ENCODE results near the gene SETBP1.

SETBP1 gene

DNA sequence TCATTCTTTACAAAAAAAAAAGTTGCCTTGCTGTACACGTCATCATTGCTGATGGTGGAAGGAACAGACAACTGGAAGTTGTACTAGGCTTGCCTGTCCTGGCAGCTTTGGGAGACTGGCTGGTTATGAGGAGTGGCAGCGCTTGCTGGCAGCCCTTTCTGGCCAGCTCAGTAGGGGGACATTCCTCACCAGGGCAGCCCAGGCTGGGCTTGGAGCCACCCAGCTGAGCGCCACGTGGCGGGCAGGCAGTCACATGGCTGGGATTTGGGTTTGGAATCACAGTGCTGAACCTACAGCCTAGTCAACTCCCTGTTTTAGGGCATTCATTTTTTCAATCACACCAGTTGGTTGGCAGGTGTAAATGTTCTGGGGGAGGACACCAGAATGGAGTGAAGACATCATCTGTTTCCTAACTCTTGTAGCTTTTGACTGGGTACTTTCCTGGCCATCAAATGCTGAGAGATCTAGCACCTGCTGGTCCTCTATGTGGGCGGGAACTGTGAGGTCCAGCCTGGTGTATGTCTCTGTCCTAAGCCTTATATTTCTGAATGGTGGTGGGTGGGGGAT is 139.3 kb downstream of the SETBP1 start:
- no peak for FAIRE-seq

DNA sequence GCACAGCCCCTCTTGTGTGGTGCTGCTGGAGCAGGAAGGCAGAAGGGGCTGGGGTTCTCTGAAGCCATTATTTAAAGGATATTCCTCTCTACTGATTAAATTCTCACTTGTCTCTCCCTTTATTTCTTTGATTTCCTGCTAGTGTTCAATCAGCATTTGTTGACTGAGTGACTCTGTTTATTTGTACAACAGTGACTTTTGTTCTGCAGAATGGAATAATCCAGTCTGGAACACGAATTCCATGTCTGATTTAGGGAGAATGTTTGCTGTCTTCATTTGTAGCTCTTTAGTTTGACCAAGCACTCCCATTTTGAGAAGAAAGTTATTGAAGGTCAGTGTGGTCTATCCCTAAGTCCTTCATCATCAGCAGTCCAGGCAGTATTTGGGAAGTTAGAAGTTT is 141.2 kb downstream of the SETBP1 start:
- no peak for FAIRE-seq

DNA sequence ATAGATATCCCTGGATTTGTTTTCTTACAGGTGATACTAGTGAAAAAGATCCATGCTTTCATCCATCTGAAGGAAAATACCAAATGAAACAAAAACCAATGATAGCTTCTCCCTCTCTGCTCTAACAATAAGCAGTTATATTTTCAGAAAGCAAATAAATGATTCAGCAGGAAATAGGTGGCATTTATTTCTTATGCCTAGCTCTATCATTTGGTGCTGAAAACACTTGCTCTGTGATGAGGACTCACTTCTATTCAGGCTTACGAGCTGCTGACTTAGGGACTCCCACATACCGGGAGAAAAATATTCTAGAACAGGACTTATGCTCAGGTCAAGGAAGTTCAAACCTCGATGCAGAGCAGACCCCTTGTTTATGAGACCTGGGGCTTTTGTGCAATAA is 142.6 kb downstream of the SETBP1 start:
- FAIRE-seq, result no peak

DNA sequence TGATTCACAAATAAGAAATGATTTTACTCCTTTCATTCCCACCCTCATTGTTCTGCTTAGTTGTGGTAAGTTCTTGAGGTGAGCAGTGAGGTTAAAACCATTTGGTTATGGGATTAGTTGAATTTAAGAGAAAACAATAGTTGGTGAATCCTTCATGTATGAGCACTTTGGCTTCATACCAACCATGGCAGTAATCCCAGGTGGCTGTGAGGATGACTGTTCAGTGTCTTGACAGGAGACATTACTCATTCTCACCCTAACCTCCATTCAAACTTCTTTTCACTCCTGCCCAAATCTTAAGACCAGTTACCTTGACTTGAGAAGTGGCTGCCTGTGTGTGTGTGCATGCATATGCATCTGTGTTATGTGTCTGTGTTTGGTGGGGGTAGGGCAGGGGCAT is 143.1 kb downstream of the SETBP1 start:
- no peak for FAIRE-seq

DNA sequence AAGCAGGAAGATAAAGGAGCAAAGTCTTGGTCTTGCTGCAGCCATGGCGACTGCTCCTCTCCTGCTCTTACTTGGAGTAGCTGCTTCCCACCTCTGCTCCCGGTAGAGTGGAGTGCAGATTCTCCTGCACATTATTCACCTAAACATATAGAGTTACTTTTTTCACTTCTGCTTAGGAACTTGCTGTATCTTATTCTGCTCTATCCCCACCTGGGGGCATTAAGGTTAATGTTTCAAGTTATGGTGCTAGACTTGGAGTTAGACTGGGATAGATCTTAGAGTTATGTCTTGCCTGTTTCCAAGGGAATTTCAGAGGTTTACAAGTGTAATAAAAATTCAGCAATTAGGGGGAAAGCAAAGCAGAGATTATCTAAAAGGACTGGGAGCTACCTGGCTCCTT is 144.2 kb downstream of the SETBP1 start:
- no peak for FAIRE-seq

DNA sequence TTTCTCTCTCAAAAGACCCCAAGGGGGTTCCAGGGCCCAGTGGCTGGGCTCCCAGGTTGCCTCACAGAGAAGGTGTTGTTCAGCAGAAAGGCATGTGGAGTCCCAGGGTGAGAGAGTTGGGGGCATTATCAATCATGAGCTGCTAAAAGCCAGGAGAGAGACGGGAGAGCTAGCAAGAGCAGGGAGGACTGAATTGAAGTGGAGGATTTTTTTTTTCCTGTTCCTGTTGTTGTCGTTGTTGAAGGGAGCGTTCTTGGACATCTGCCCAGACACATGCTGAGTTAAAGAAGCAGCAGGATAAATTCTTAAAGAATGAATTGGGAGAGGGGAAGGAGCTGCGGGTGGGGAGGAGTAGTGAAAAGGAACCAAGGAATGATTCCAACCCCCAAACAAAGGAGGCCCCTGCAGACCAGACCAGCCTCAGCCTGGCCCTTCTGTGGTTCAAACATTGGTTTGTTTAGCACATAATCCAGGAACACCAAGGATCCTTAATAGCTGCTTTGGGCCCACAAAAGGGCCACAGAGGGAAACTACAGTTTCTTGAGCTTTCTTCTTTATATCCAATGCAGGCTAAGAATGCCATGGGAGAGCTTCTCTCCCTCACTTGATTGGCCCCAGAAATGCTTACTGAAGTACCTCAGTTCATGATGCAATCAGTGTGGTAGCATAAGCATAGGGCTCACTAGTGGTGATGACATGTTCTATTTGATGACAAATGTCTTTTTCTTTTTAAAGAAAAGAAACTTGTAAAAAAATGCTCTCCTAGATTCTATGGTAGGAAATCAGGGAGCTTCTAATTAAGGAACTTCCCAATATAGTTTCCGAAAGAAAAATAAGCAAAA is 146.0 kb downstream of the SETBP1 start:
- no peak for FAIRE-seq

DNA sequence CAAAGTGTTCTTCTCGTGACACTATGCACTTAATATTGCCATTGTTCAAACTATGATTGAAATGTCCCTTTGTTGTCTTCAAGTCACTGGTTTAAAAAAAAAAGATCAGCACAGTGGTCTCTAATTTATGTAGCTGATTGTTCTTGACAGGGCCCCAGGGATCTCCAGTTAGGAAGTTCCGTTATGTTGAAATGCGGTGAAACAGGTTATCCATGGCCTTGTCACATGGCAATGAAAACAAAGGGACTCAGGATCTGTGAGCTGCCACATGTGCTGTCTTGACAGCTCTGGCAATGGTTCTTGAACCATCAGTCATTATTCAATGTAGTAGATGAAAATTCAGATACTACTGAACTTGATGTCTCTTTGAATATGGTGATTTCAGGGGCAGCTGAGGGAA is 147.4 kb downstream of the SETBP1 start:
- no peak for FAIRE-seq

DNA sequence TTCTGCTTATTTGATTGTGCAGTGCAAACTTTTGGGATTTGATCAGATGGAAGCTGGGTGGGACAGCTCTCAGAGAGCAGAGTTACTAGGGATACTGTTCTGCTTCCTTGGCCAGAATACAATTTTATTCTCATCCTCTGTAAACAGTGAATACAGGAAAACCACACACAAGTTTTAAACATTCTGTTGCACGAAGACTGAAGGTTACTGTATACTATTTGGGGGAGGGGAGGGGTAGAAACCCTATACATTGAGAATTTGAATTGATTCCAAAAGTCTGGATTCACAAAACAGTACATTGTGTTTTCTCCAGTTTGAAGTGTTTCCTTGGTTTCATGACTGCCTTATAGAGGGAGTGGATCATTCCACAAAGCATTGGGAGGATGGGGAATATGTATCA is 149.9 kb downstream of the SETBP1 start:
- no peak for FAIRE-seq

DNA sequence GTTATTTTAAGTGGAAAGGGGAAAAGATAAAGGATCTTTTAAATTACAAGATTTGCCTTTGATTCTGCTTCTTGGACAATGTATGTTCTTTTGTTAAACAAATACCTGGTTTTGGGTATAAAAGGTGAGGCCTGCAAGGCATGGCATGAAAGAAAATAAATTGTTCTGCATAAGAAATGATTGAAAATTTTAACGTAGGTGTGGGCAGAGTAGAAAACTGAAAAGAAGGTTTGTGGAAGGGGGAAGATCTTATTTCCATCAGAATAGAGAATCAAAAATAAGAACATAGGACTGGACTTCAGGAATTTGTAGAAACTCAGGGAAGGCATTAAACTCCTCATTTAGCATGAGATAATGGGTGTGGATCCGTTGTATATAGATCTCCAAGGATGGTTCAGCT is 153.1 kb downstream of the SETBP1 start:
- FAIRE-seq, result no peak

DNA sequence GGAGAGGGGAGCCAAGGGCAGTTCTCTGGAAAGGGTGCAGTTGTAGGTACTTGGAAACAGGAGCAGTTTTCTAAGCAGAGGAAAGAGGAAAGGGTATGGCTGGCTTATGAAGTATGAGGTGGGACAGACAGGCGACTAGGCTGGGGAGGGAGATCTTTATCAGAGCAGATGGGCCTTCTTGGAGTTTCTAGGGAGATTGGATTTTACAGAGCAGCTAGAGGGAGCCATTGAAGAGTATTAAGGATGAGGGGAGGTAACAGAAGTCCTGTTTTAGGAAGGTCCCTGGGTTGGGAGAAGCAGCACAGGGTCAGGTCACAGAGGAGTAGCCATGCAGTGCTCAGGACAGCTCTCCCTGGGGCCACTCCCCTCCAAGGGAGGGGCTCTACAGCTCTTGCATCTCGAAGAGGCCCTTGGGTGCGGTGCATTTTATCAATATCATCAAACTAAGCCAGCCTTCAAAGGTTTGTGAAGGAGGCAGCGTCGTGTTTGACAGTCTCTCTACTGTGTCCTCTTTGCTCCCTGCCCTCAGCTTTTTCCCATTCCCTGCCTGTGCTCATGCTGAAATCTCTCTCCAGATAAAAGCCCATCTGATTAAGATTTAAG is 154.3 kb downstream of the SETBP1 start:
- no peak for FAIRE-seq

DNA sequence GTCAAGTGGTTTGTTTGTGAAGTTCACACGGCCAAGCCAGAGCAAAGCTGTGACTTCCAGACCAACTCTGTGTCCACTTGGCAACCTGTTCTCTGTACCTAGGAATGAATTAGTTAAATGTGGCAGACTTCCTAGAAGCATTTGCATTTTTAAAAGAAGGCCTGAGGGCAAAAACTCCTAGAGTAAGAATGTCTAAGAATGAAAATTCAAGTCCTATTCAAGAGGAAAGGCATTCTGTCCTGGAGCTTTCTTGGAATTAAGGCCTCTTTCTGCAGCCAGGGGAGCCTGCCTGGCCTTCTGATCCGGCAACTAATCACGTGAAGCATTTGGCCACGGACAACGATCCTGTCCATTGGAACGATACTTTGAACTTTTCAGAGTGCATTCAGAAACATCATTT is 155.0 kb downstream of the SETBP1 start:
- no peak for FAIRE-seq

DNA sequence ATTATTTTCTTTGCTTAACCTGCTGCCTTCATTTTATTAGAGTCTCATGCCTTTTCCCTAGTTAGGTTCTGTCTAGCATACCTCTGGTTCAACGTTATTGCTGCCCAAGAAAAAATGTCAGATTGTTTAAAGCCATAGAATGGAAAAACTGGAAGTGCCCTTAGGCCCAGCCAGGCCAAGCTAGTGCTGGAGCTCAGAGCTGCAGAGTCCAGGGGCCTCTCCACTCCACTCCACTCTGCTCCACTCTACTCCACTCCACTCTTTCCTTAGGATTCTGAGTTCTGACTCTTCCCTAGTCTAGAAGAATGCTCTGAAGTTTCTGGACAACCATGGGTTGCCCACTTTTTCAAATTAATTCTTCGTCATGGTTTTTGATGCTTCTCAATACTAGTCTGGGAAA is 155.6 kb downstream of the SETBP1 start:
- FAIRE-seq, result no peak

DNA sequence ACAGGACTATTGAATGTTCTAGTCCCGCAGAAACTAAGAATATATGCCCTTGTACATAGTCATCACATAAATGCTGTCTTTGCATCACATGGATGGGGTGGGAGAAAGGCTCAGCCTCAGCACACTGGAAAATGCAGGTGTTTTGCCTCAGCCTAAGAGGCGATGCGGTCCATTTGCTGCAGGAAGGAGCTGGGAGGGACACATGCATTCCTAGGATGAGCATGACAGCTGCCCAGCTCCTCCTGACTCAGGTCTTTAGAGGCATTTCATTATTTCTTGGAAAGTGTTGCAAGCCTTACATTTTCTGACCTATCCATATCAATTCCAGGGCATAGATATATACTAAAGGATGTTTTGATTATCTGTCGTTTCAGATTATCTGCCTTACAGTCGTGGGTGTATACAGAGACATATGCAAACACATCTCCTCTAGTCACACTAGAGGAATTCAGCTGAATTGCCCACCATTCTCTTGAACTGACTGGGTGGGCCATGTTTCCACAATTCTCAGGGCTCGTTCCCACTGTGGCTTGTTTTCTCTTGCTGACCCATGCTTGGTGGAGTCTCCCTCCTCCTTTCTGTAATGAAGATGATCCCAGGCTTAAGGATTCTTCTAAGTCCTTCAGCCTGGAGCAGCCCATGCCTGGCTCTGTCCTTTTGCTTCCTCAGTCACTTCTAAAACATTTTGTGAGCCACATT is 156.9 kb downstream of the SETBP1 start:
- no peak for FAIRE-seq

DNA sequence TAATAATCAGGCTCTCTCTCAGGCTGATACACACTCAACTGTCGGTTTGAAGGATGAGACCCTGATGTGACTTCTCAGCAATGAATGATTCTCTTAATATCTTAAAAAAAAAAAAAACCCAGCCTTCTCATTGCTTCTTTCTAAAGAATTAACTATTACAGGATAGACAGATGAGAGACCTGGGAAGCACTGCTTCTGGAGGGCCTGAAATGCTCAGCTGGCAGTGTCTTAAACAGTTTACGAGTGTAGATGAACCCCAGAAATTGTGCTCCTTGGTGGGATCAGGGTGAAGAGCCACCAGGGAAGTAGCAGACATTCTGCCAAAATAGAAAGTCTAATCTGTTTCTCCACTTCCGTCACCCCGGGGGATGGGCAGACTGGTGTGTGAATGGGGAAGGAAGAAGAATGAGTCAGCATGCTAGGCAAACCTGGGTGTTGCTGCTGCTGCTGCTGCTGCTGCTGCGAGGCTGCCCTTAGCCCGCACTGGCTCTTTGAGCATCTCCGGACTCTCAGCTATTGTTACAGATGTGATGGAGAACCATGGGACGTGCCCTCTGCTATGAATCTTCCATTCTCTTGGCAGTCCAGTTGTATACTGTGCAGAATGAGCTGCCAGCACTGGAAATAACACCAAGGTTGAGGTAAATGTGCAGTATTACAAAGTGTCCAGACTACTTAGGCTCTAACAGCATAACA is 158.4 kb downstream of the SETBP1 start:
- no peak for FAIRE-seq

DNA sequence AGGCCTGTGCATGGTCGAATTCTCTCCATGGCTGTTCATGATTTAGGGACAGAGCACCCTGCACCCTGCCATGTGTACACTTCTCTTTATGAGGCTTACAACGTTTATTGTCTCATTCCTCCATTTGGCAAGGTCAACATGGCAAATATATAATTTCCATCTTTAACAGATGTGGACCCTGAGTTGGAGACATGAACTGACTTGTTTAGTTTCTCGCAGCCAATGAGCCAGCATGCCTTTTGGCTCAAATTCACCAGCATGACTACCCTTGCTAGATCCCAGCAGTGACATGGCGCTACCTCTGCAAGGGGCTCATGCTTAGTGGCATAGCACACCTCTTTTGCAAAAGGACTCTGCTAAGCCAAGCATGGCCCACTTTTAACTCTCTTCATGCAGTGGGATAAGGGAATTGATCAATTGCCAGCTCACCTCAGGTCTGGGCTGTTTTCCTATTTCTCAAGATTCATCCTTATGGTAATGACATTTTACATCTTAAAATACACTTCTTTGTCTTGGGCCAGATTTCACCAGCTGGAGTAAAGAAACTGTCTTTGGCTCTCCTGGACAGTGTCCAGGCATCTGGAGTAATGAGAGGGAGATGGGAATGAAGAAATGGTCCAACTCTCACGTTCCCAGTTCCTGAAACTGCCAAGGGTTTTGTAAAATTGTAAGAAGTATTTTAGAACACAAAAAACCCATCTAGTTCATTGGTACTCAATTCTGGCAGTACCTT is 159.5 kb downstream of the SETBP1 start:
- no peak for FAIRE-seq

DNA sequence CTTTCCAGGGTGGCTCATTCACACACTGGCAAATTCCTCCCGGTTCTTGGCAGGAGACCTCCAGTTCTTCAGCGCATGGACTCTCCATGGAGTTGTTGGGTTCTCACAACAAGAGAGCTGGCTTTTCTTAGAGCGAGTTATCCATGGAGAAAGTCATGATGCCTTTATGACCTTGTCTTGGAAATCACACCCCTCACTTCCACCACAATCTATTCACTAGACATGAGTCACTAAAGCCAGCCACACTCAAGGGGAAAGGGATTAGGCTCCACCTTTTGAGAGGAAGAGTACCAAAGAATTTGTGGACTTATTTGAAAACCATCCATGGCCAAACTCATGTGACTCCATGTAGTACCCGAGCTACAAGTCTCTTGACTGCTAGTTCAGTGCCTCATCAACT is 160.5 kb downstream of the SETBP1 start:
- no peak for FAIRE-seq

DNA sequence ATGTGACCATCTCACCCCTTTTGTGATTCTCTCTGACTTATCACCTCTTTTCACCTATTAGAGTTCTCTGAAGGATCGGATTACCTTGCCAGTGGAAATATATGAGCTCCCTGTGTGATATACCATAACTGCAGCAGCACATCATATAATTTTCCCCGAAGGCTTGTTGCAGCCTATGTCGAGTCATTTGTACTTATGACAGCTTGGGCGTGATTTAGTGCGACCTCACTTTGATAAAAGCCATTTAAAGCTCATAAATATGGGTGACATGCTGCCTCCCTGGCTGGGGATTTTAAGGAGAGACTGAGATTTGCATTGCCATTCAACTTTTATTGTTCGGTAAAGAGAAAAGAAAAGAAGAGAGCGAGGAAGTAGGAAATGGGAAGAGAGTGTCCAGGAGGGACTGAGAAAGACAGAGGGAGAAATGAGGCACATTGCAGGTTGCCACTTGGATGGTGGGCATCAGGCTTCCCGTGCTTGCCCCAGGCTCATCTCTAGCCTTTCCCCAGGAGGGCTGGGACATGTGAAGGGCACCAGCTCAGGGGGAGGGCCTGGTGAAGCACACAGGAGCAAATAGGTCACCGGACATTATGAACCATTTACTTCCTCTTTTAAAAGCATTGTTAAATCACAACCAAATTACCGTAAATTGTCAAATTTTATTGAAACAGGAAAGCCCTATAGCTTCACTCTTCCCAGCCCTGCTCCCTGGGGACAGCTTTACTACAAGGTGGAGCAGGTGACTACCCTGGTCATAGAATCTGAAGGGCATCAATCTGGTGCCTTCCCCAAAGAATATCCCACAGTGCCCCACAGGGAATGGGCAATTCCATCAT is 161.3 kb downstream of the SETBP1 start:
- FAIRE-seq, result no peak

DNA sequence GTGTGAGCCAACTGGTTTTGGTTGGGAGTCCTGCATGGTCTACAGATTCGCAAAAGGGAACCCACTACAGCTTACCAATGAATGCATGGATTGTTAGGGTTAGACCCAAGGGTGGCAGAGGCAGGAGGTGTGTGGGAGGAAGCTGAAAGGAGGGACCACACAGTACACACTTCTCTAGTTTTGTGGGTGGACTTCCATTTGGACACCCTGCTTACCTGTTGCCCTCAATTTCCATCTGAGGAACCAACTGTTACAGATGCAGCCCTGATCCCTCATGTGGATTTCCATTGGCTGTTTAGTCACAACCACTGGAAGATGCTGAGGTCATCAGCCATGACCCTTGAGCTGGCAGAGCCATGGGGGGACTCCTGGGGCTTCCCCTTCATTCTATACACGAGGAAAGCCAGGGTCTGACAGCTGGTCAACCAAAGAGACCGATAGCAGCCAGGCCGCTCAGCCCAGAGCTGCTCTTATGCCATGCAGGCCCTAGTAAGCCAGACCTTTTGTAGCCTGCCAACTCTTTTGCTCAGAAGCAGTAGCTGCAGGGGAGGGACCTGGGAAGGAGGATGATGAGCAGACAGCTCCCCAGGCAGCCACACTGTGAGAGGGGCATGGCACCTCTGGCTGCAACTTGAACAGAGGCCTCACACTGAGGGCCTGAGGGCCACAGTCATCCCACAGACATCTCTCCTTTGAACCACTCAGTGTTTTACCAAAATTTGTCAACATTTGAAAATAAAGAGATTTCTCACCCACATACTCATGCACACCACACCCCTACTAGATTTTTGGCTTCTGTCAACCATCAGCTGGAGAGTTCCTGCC is 162.1 kb downstream of the SETBP1 start:
- no peak for FAIRE-seq

DNA sequence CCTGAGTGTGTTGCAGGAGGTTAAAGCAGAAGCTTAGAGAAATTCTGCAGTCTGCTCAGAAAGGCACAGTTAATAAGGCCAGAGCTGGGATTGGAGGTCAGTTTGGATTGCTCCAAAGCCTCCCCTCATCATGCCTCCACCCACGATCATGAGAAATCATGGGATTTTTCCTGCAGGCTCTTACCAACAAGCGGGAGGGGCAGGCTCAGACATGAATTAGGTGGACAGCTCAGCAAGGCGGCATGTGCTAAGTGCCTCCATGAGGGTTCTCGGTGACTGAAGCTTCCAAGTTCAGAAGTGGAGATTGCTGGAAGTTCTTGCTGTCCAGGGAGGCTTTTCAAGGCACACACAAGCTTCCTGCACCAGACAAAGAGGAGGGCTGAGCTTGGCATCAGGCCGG is 163.8 kb downstream of the SETBP1 start:
- no peak for FAIRE-seq

DNA sequence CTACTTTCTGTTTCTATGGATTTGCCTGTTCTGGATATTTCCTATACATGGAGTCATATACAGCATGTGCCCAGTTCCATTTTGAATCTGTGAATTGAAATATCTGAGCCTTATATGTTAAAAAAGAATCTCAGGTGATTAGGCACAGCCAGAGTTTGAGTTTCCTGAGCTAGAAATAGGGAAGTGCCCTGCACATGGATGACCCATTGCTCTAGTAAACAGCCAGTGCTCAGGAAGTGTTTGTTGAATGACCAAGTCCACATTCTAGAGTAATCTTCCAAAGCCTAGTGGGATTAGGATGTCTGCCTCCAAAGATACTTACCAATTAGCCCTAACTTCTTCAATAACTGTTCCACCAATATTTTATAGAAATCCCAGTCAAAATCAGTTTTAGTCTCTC is 165.8 kb downstream of the SETBP1 start:
- no peak for FAIRE-seq
